GM12892 (cell line): ENCODE measurements around the gene DYNC1I1.

Experiments
- POLR2A ChIP-seq: IDR thresholded peaks from 2 replicates; pipeline ENCODE4 v1.6.1; 2011; ENCODE audit warnings: low read depth, low read length, control low read depth
- POLR2AphosphoS5 ChIP-seq: IDR thresholded peaks from 2 replicates; pipeline ENCODE4 v1.6.1; 2011; ENCODE audit warnings: low read depth, low read length, control low read depth
- TAF1 ChIP-seq: IDR thresholded peaks from 2 replicates; pipeline ENCODE4 v1.6.1; 2011; ENCODE audit warnings: low read depth, mild to moderate bottlenecking, control low read depth, low read length, borderline replicate concordance

- TF ChIP-seq POLR2AphosphoS5 (no peak), POLR2A (no peak), TAF1 (no peak)
Observed at GRCh38 chr7:95822717-95823116, 50.4 kb downstream of the DYNC1I1 start.
